HG03066 (cell line): Measurements from ENCODE around the gene CLCN2.

Experiments
- ATAC-seq: cut with Tn5 transposase; IDR thresholded peaks from one replicate; pipeline ENCODE4 v1.9.1; 2021; ENCODE audit warnings: low read depth; ENCODE audit not compliant: unreplicated experiment

The CLCN2 gene

DNA sequence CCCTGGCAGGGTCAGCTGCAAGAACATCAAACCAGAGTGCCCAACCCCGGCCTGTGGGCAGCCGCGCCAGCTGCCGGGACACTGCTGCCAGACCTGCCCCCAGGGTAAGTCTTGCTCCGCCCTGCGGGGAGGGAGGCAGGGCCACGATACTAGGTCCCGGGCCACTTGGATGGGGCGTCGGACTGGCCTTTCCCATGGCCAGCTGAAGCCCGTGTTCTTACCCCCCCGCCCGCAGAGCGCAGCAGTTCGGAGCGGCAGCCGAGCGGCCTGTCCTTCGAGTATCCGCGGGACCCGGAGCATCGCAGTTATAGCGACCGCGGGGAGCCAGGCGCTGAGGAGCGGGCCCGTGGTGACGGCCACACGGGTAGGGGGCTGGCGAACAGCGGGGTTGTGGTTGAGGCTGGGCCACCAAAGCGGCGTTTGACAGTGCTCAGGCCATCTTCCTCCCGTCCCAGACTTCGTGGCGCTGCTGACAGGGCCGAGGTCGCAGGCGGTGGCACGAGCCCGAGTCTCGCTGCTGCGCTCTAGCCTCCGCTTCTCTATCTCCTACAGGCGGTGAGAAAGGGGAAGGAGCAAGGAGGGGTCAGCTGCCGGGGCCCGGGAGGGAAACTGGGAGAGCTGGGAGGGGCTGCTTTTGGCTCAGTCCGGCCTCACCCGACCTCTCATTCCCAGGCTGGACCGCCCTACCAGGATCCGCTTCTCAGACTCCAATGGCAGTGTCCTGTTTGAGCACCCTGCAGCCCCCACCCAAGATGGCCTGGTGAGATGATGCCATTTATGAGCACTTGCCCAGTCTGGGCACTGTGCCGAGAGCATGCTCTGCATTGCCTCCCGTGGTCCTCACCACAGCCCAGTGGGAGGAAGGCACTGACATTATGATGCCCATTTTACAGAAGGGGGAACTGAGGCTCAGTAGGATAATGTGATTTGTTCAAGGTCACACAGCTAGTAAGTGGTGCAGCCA is 20.1 kb upstream of the CLCN2 start:
- ATAC-seq, result no peak

DNA sequence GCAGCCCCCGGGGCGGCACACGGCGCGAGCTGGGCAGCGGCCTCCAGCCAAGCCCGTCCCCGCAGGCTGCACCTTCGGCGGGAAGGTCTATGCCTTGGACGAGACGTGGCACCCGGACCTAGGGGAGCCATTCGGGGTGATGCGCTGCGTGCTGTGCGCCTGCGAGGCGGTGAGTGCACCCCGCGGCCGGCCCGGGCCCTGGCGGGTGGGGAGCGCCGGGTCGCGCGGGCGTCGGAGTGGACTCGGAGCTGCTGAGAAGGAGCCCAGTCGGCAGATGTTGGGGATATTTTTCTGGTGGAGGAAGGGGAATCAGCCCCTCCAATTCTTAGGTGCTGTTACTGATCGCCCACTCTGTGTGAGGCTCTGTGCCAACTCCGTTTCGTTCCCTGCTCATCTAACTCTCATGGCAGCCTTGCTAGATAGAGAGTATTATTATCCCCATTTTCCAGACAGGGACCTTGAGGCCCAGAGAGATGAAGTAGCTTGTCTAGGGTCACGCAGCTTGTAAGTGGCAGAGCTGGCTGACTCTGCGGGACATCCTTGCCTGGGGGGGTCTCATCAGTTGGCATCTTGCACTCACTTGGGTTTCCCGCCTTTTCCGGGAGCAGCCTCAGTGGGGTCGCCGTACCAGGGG is 19.3 kb upstream of the CLCN2 start:
- no peak for ATAC-seq

DNA sequence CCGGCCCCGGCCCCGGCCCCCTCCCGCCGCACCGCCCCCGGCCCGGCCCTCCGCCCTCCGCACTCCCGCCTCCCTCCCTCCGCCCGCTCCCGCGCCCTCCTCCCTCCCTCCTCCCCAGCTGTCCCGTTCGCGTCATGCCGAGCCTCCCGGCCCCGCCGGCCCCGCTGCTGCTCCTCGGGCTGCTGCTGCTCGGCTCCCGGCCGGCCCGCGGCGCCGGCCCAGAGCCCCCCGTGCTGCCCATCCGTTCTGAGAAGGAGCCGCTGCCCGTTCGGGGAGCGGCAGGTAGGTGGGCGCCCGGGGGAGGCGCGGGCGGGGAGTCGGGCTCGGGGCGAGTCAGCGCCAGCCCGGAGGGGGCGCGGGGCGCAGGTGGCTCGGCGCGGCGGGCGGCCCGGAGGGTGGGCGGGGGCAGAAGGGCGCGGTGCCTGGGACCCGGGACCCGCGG is 18.8 kb upstream of the CLCN2 start:
- no peak for ATAC-seq

DNA sequence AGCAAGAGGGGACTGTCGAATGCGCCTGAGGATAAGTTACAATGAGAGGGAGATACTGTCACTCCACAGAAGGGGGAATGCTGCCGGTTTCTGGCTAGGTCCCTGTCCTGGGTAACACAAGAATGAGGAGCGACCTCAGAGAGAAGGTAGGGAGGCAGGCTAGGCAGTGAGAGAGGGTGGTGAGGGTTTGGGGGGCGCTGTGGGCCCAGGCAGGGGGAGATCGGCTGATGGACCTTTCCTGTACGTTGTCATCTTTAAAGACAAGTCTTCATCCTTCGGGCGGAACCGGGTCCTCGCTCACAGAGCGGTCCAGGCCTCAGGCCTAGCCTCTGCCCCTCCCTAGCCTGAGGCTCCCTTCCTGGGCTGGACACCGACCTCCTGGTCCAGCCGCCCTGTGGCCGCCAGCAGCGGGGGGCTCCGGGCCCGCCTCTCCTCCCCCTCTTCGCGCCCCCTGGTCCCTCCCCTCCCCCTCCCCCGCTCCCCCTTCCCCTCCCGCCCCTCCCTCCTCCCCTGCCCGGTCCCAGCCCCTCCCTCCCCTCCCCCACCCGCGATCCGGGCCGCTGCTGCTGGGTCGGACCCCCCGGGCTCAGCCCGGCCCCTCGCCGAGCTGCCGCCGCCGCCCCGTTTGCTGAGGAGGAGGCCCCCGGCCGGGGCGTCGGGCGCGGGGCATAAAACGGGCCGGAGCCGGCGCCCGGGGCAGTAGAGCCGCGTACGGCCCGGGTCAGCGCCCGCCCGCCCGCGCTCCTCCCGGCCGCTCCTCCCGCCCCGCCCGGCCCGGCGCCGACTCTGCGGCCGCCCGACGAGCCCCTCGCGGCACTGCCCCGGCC is 18.2 kb upstream of the CLCN2 start, which contains the start of gene CHRD:
Gene CHRD, plus strand, starts transcription at position 697 of the 827 bp plus-strand sequence. CDS start 265 bp downstream, outside the sequence.
- ATAC-seq, result no peak

DNA sequence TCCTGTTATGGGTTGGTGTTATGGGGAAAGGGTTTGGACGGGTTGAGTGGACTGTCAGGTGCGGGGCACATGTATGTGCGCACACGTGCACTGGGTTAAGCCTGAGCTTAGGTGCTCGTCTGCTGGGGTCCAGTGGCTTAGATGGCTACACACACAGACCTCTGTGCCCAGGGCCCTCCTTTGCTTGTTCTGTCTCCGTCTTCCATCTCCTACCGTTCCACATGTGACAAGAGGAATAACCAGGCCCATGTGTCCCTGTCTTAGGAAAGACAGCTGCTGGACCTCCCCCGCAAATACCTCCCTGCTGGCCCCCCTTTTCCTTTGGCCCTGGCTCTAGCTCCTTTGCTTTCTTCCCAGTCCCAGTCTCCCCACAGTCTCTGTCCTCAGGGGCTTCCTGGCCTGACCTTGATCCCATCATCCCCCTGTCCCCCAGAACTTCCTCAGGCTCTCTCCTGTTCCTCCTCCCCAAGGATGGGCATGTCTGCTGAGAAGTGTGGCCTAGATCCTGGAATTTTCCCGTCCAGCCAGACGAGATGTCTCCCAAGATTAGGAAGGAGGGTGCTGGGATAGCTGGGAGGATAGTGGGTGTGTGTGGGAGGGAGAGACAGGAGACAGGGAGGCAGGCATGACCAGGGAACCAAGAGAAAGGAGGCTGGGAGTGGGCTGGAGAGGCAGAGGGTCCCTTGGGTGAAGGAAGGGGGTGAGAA is 17.4 kb upstream of the CLCN2 start:
- ATAC-seq, result no peak

DNA sequence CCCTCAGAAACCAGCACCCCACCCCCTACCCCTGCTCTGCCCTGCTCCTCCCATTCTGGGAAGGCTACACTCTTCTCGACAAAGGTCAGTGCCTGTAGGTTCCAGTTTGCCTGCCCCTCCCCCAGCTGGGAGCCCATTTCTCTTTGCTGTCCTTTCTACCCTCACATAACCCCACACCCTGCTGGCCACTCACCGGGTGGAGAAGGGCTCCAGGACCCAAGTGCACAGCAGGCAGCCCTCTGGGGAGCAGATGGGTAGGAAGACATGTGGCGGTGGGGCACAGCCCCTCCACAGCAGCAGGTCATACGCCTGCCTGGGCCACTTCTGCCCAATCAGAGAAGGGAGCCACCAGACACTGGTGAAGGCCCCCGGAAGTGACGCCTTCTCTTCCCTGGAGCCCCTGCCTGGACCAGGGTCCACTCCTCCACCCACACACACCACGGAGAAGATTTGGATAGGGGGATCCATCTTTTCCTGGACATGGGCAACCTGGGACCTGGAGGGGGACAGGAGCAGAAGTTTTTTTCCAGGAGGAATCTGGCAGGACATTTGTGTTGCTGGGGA is 16.6 kb upstream of the CLCN2 start, which contains the start of gene THPO:
Gene THPO, minus strand, starts transcription at position 326 of the 564 bp plus-strand sequence. CDS start 1,948 bp downstream, outside the sequence.
- no peak for ATAC-seq

DNA sequence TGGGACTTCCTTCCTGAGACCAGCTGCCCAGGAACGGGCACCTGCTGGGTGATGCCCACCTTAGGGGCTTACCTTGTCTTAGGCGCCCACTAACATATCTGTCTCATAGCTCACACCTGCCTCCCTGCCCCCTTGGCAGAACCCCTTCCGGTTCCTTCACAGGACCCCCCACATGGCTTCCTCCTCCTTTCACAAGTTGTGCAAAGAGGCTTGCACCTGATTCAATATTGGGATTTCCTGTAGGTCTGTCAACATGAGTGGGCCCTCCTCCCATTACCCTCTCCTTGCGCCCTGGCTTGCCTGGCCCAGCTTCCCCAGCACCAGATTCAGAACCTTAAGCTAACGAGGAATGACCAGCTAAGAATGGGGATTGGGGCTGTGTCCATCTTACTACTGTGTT is 16.0 kb upstream of the CLCN2 start:
- ATAC-seq, result no peak

DNA sequence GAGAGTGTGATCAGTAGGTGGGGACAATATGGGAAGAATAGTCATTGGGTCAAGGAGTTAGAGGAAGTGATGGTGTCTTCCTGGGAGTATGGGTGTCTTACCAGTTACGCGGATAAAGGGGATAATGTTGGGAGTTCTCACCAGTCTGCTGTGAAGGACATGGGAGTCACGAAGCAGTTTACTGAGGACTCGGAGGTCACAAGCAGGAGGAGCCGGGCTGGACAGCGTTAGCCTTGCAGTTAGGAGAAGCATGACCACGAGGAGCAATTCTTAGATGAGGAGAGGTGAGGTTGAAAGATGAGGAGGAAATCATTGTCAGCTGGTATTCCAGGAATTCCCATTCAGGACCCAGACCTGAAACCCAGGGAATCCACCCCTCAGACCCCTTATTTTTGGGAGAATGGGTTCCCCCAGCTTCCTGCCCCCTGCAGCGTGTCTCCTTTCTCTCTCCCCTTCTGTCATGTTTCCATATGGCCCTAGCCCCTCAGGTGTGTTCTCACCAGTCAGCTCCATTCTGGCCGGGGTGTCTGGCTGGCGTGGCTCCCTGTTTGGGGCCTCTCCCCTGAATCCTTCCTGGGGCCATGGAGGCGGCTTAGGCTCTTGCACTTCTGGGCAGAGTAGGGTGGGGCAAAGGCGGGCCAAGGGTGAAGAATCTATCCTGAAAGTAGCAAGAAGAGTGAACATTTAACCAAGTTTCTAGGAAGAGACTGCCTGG is 14.5 kb upstream of the CLCN2 start:
- no peak for ATAC-seq

DNA sequence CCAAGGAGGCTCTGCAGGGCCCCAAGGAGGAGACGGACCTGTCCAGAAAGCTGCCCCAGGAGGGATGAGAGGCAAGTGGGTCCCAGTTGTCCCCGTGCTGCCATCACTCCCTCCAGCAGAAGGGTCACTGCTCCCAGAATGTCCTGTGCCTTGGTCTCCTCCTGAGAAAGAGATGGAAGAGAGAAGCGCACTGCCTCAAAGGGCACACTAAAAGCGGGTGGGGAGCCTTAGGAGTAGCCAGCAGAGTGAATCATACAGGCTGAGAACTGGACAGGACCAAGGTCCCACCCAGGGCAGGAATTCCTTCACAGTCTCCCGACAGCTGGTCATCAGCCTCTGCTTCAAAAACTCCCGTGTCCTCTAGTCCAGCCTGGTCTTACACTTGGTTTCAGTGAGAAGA is 12.0 kb upstream of the CLCN2 start:
- ATAC-seq, result no peak

DNA sequence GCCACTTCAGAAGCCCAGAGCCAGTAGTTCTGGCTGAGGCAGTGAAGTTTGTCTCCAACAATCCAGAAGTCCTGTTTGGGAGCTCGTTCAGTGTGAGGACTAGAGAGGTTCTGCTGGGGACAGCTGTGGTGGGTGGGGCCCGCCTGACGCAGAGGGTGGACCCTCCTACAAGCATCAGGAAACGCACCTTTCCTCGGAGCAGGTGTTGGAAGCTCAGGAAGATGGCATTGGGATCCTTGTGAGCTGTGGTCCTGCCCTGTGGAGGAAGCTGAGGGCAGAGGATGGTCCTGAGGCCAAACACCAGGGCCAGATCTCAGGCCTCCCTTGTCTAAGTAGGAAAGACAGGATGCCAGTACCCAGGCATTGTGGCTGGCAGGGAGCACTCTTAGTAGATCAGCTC is 11.5 kb upstream of the CLCN2 start:
- ATAC-seq, result no peak

DNA sequence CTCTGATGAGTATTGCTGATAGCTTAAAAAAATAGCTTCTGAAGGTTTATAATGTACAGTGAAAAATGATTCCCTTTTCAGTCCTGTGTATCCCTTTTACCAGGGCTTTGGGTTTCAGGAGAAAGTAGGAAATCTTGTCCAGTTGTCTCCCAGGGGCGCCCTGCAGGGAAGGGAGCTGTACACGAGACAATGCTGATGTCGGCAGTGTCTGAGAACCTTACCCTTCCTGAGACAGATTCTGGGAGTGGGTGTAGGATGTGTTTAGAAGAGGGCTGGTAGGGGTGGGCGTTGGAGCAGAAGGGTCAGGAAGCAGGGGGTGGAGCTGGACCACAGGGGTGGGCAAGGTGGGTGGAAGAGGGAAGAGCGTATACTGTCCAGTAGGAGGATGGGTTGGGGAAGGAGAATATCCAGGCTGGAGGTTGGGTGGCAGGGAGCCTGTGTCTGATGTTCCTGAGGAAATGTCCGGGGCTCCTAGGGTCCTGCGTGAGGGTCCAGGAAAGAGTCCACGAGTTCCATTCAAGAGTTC is 11.0 kb upstream of the CLCN2 start:
- no peak for ATAC-seq

DNA sequence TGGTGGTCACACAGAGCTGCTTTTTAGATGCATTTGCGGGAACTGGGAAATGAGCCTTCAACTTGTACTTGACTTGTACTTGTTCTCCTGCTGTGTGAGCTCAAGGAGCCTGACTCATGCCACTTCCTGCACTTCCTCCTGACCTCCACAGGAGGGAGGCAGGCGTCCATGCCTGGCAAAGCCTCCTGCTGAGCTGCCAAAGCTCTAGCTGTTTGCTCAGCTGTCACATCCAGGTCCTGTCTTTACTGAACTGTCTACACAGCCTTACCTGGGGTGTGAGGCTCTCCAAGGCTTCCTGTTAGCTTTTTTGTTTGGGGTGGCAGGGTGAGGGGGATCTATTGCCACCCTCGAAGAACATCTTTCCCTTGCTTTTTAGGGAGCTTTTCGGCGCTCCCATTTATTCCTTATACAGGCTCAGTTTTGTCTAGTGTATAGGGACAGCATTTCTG is 10.2 kb upstream of the CLCN2 start:
- no peak for ATAC-seq

DNA sequence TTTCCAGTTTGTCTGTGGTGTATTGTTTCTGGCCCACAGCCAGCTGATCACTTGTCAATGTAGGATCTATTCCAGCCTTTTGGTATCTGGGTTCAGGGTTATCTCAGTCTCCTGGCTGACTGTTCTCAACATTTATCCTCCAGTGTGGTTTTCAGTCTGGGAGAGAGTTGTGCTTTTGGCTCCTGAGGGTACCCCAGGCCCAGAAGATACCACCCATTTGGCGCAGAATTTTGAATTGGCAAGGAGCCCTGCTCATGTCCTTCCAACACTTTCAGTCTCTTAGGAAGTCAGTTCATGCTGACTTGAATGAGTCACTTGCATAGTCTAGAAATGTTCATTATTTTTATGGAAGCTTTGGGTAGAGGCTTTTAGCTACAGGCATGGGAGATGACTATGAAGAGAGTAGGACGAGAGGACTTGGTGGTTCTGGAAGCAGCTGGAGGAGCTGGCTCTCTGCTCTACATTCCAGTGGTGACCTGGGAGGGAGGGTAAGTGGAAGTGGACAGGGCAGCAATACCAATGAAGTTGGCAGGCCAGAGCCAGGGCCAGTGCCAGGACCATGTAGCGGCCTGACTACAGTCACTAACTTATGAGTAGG is 7.3 kb upstream of the CLCN2 start:
- no peak for ATAC-seq

DNA sequence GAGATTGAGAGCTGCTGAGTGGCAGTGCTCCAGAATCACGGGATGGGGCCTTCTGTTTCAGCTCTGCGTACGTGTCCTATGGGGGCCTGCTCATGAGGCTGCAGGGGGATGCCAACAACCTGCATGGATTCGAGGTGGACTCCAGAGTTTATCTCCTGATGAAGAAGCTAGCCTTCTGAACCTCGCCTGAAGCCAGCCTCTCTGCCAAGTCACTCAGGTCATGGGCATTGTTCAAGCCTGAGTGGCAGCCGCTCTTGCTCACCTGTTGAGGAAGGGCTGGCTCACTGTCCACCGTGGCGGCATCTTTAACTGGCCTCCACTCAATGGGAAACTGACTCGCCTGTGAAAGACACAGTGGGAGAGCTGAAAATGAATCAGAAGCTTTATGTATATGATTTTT is 6.7 kb upstream of the CLCN2 start:
- no peak for ATAC-seq

DNA sequence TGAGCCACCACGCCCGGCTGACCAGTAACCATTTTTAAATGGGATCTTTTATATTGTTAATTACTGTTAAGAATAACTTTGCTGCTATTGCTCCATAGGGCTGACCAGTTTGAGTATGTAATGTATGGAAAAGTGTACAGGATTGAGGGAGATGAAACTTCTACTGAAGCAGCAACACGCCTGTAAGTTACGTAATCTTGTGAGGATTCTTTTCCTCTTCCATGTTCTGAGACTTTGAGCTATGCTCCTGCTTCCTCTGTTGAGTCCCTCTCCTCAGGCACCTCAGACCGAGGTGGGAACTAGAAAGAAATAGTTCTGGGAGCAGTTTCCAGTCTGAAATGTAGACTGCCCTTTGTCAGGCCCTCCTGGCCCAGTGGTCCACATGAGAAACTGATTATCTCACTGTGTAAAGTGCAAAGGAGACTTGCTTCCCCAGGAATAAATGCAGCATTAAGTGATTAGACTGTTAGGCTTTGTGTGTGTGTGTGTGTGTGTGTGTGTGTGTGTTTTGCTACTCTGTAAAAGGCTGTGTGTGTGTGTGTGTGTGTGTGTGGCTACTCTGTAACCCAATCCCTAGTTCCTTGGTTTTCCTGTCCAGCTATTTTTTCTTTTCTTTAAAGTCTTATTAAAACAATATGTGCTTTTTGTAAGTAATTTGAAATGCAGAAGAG is 5.3 kb upstream of the CLCN2 start:
- no peak for ATAC-seq

DNA sequence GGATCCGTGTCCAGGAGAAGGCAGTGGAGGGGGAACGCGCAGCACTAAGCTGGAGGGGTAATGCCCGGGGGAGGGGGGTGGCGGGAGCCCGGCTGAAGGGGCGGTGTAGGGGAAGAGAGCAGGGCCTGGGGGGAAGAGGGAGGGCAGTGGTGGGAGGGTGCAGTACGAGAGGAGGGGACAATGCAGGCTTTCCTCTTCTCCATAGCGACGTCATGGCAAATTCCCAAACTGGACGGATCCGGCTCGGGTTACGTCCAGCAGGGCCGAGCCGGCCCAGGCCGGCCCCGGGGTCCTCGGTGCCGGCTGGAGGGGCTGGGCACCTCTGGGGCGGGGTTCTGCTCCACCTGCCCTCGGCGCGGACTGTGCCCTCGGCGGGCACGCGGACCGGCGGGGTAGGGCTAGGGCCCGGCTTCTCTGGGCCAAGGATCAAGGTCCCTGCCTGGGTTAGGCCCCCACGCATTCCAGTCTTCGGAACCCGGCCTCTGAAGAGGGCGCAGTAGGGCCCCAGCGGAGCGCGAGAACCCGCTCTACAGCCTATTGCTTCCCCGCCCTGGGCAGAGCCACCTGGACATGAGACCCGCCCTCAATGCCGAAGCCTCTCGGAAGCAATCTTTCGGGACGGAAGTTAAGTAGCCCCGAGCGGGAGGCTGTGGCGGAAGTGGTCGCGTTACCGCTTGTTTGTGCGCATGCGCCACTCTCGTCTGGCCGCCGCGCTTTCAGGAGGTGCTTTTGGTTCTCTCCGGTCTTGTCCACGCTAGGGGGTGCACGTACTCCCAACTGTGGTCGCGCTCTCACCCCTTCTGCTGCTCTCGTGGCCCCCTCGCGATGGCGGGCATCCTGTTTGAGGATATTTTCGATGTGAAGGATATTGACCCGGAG is 1.5 kb upstream of the CLCN2 start:
- ATAC-seq, result peak; percentile 82
